Endothelial cell of umbilical vein (primary cell): ENCODE results near the gene TTC33. TPM values are rescaled to one million over a fixed set of nuclear protein-coding genes. Genes with fewer than 3 reads are reported as not detected.

Experiments
- BruUV-seq: library from RNA; stranded (reverse); fragments of 400-500 nt; replicated peaks from 2 replicates; lab custom pipeline; 2021; lab: Mats Ljungman, UMichigan
- CTCF ChIA-PET: fragments of 300-600, 350-600 bp; sonication (Branson Sonifier 250); formaldehyde crosslinking; loops from one replicate; lab custom pipeline; 2021; ENCODE audit warnings: antibody characterized with exemption, inconsistent platforms; lab: Charles Lee
- POLR2A ChIA-PET: fragments of 300-600, 350-600 bp; sonication (Branson Sonifier 250); formaldehyde crosslinking; loops from one replicate; lab custom pipeline; 2021; ENCODE audit warnings: antibody characterized with exemption, inconsistent platforms; lab: Charles Lee
- DNase-seq: peaks from one replicate; pipeline ENCODE4 v3.0.0-alpha.2; 2011; ENCODE audit warnings: low read depth, low spot score
- FAIRE-seq: peaks from 2 replicates; lab custom pipeline; 2011; peaks lifted over from hg19 to GRCh38; lab: Jason Lieb, UNC
- H2AFZ ChIP-seq: 2 replicates; pipeline ENCODE4 v1.6.0; 2012; ENCODE audit warnings: low read depth, low read length, control low read depth, inconsistent platforms
- H3K27ac ChIP-seq: 2 replicates; pipeline ENCODE4 v1.5.1; 2011; ENCODE audit warnings: low read depth, mild to moderate bottlenecking, control low read depth, low read length, moderate library complexity; ENCODE audit not compliant: insufficient read depth
- H3K27me3 ChIP-seq, 2 experiments: 2 replicates each; pipeline versions ENCODE4 v1.6.0 to v1.6.1; 2011; ENCODE audit warnings: low read length in 2 of 2, mixed read lengths in 1 of 2; ENCODE audit not compliant: control insufficient read depth in 2 of 2, insufficient read depth in 2 of 2
- H3K36me3 ChIP-seq, 2 experiments: 2 replicates in 1 of 2; 3 replicates in 1 of 2; pipeline ENCODE4 v1.5.1; 2011; ENCODE audit warnings: low read length in 2 of 2, mild to moderate bottlenecking in 1 of 2, moderate library complexity in 1 of 2; ENCODE audit not compliant: control insufficient read depth in 2 of 2, insufficient read depth in 2 of 2; ENCODE audit errors: extremely low read depth in 1 of 2
- H3K4me1 ChIP-seq: 3 replicates; pipeline ENCODE4 v1.5.1; 2011; ENCODE audit warnings: mild to moderate bottlenecking, low read length; ENCODE audit not compliant: control insufficient read depth, insufficient read depth; ENCODE audit errors: extremely low read depth
- H3K4me2 ChIP-seq: 2 replicates; pipeline ENCODE4 v1.6.1; 2011; ENCODE audit warnings: low read length, control low read depth, mixed read lengths; ENCODE audit not compliant: insufficient read depth
- H3K4me3 ChIP-seq, 3 experiments: fragments of 200-600 bp in 1 of 3; sonication (generic), shearing (Covaris generic) in 1 of 3; replicated peaks in 1 of 3; 2 replicates each; pipeline ENCODE4 v1.5.1; 2011 to 2016; ENCODE audit warnings: control low read depth in 3 of 3, low read length in 3 of 3, mild to moderate bottlenecking in 2 of 3, inconsistent platforms in 1 of 3, low read depth in 1 of 3, moderate library complexity in 1 of 3; ENCODE audit not compliant: insufficient read depth in 1 of 3
- H3K79me2 ChIP-seq: 2 replicates; pipeline ENCODE4 v1.6.0; 2012; ENCODE audit warnings: low read length, inconsistent platforms; ENCODE audit not compliant: control insufficient read depth, insufficient read depth
- H3K9ac ChIP-seq: replicated peaks from 2 replicates; pipeline ENCODE3; 2011; ENCODE audit warnings: low read length, control low read depth; ENCODE audit not compliant: insufficient read depth; ENCODE audit errors: extremely low read depth
- H3K9me1 ChIP-seq: replicated peaks from 3 replicates; pipeline ENCODE4 v1.6.0; 2011; ENCODE audit warnings: mild to moderate bottlenecking, low read length; ENCODE audit not compliant: control insufficient read depth, insufficient read depth; ENCODE audit errors: extremely low read depth
- H3K9me3 ChIP-seq: replicated peaks from 2 replicates; pipeline ENCODE4 v1.5.1; 2012; ENCODE audit warnings: low read length, inconsistent platforms; ENCODE audit not compliant: control insufficient read depth, insufficient read depth
- H4K20me1 ChIP-seq: replicated peaks from 2 replicates; pipeline ENCODE3; 2011; ENCODE audit warnings: mild to moderate bottlenecking, low read length; ENCODE audit not compliant: control insufficient read depth, insufficient read depth; ENCODE audit errors: extremely low read depth
- EZH2 ChIP-seq: IDR thresholded peaks from 2 replicates; pipeline ENCODE4 v1.6.1; 2012; ENCODE audit warnings: borderline replicate concordance, low read depth, mild to moderate bottlenecking, moderate library complexity, low read length, inconsistent platforms; ENCODE audit not compliant: severe bottlenecking
- FOS ChIP-seq: IDR thresholded peaks from 2 replicates; pipeline ENCODE4 v1.6.1; 2011; ENCODE audit warnings: mild to moderate bottlenecking, low read length, moderate library complexity, borderline replicate concordance; ENCODE audit not compliant: insufficient read depth
- GATA2 ChIP-seq: IDR thresholded peaks from 2 replicates; pipeline ENCODE4 v1.7.0; 2011; ENCODE audit warnings: low read depth, mild to moderate bottlenecking, moderate library complexity, mixed read lengths, low read length; ENCODE audit not compliant: insufficient read length, insufficient read depth
- JUN ChIP-seq: IDR thresholded peaks from 2 replicates; pipeline ENCODE4 v1.6.1; 2011; ENCODE audit warnings: borderline replicate concordance, low read depth; ENCODE audit not compliant: insufficient read length, insufficient read depth
- MYC ChIP-seq: IDR thresholded peaks from one replicate; pipeline ENCODE4 v1.6.1; 2011; ENCODE audit warnings: mild to moderate bottlenecking, low read depth, low read length
- POLR2A ChIP-seq: IDR thresholded peaks from 2 replicates; pipeline ENCODE4 v1.6.1; 2012; ENCODE audit warnings: low read depth, mild to moderate bottlenecking, control low read depth, low read length
- POLR2AphosphoS5 ChIP-seq: IDR thresholded peaks from 2 replicates; pipeline ENCODE4 v1.6.1; 2012; ENCODE audit warnings: low read depth, mild to moderate bottlenecking, control low read depth, low read length, moderate library complexity; ENCODE audit not compliant: insufficient read depth
- dilution Hi-C: fragments of 300-500 bp; cut with MboI; formaldehyde crosslinking; loops from one replicate; pipeline ENCODE4 v1.15.0; 2019; ENCODE audit warnings: low sequenced_read_pairs; ENCODE audit not compliant: extremely low pct_ligation_motif_present
- intact Hi-C: fragments of 100-400 bp; cut with micrococcal nuclease; formaldehyde crosslinking; loops from one replicate; pipeline ENCODE4 v1.10.0; 2022
- polyA plus RNA-seq, 4 experiments: library from polyadenylated mRNA; depleted of rRNA in 3 of 4; stranded (reverse) in 3 of 4; unstranded in 1 of 4; fragments of >200 nt; gene quantifications; 2 replicates each; pipeline versions ENCODE4 v1.2.1 to v1.2.3, GENCODE V29; 2011 to 2012; ENCODE audit warnings: missing spikeins in 1 of 4
- total RNA-seq: library from RNA; stranded (reverse); gene quantifications from 2 replicates; pipeline ENCODE4 v1.2.3, GENCODE V29; 2021
- TF ChIP-seq, protein P1 (sequence below): IDR thresholded peaks from 2 replicates; pipeline ENCODE4 v1.6.1; 2011; ENCODE audit not compliant: insufficient read depth, insufficient read length
- TF ChIP-seq, protein P2 (sequence below), 2 donors: IDR thresholded peaks; 1 replicate in 1 of 2; 2 replicates in 1 of 2; pipeline ENCODE4 v1.5.1; 2011; ENCODE audit warnings: low read length in 2 of 2, mild to moderate bottlenecking in 2 of 2, moderate library complexity in 2 of 2, control low read depth in 1 of 2, inconsistent platforms in 1 of 2, low read depth in 1 of 2; ENCODE audit not compliant: insufficient read depth in 1 of 2; ENCODE audit errors: extremely low read depth in 1 of 2

The TTC33 gene
- total and polyA plus RNA-seq, 2 donors (not counting 3 experiments of a cell fraction or from before 2014, with no cell fraction given) = 2.2 to 11.7 TPM

DNA sequence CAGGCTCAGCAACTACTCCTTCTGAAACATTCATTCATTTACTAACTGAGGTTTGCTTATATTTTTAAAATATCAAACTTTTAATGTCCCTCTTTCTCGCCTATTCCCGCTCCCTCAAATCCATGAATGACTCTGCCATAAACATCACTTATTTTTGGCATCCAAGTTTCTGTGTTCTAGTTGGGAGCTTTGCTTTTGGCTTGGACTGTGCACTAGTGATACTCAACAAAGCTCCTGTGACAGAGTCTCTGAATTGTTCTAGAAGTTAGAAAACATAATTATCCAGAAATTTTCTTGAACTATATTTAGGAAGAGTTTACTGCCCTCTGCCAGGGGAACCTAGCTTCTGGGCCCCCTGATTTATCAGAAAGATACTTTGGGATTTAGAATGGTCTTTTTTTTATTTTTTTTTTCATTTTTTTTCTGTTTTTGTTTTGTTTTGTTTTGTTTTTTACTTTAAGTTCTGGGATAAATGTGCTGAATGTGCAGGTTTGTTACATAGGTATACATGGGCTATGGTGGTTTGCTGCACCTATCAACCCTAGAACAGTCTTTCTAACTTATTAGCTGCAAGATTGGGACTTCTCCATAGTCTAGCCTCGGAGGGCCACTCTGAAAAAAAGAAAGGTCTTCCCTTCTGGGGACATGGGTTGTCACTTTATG, 140.7 kb downstream of the TTC33 start:
- BruUV-seq = no TSS peak
- CTCF ChIA-PET = interaction anchor here (1.5 kb wide), 1 partner anchor 13 kb away, joined by 3 read pairs; no protein-coding TSS in a partner anchor
- TF ChIP-seq, protein P1, sequence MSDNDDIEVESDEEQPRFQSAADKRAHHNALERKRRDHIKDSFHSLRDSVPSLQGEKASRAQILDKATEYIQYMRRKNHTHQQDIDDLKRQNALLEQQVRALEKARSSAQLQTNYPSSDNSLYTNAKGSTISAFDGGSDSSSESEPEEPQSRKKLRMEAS = no peak
- intact Hi-C loops (no loop called here), dilution Hi-C loops (no loop called here)
- POLR2A ChIA-PET = no interaction called here
- no peak for DNase-seq
- no peaks in the 10 kb centered on the region for H3K79me2 ChIP-seq
- no peak overlapping the region for H3K27ac ChIP-seq
- H2AFZ ChIP-seq = no peak overlapping the region
- H3K4me1 ChIP-seq = no peaks in the 10 kb centered on the region
- no peaks in the 10 kb centered on the region for H3K9me1 ChIP-seq
- H3K27me3 ChIP-seq = no peaks in the 10 kb centered on the region
- H4K20me1 ChIP-seq = no peaks in the 10 kb centered on the region
- H3K4me2 ChIP-seq = no peak overlapping the region
- no peaks in the 10 kb centered on the region for H3K9me3 ChIP-seq
- no peak for FAIRE-seq
- no peaks in the 10 kb centered on the region for H3K36me3 ChIP-seq
- H3K4me3 ChIP-seq = no peak overlapping the region
- no peak overlapping the region for H3K9ac ChIP-seq

DNA sequence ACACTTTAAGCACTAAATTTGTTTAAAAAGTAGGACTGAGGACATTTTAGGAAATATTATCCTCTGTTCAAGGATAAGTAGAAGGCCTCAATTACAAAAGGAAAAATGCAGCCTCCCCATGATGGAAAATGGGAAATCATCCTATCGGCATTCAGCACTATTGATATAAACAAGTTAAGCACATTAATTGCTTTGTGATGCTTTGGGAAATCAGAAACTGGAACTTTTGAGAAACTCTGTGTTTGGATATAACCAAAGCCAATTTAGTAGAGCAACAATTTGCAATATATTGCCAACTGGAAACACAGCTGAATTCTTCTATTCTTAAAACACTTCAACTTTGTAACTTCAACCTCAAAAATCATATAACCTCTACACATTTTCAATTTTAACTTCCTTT, 141.3 kb downstream of the TTC33 start:
- dilution Hi-C loops = no loop called here
- no TSS peak for BruUV-seq
- POLR2A ChIA-PET = no interaction called here

More for the DNA sequence above, 141.3 kb downstream of the TTC33 start:
- CTCF ChIA-PET = interaction anchor here (1.5 kb wide), 1 partner anchor 13 kb away, joined by 3 read pairs; no protein-coding TSS in a partner anchor
- no peak overlapping the region for H3K4me3 ChIP-seq
- H4K20me1 ChIP-seq = no peaks in the 10 kb centered on the region
- DNase-seq (no peak), FAIRE-seq (no peak)
- no peaks in the 10 kb centered on the region for H3K36me3 ChIP-seq
- H3K27ac ChIP-seq = no peak overlapping the region
- H2AFZ ChIP-seq = no peak overlapping the region
- H3K27me3 ChIP-seq = no peaks in the 10 kb centered on the region
- no peak for TF ChIP-seq MYC
- TF ChIP-seq GATA2 = no peak
- TF ChIP-seq, protein P2, sequence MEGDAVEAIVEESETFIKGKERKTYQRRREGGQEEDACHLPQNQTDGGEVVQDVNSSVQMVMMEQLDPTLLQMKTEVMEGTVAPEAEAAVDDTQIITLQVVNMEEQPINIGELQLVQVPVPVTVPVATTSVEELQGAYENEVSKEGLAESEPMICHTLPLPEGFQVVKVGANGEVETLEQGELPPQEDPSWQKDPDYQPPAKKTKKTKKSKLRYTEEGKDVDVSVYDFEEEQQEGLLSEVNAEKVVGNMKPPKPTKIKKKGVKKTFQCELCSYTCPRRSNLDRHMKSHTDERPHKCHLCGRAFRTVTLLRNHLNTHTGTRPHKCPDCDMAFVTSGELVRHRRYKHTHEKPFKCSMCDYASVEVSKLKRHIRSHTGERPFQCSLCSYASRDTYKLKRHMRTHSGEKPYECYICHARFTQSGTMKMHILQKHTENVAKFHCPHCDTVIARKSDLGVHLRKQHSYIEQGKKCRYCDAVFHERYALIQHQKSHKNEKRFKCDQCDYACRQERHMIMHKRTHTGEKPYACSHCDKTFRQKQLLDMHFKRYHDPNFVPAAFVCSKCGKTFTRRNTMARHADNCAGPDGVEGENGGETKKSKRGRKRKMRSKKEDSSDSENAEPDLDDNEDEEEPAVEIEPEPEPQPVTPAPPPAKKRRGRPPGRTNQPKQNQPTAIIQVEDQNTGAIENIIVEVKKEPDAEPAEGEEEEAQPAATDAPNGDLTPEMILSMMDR (IDR thresholded peaks at IDR 0.05; ENCODE audit: extremely low read depth in 1 of 2, insufficient read depth in 1 of 2, low read depth in 1 of 2, low read length in 2 of 2) = no peak
- TF ChIP-seq JUN = no peak
- TF ChIP-seq EZH2 = no peak
- no peak for TF ChIP-seq FOS
- TF ChIP-seq POLR2AphosphoS5 = no peak
- TF ChIP-seq, protein P1 = no peak
- no peak for TF ChIP-seq POLR2A
- H3K9ac ChIP-seq = no peak overlapping the region
- no peak overlapping the region for H3K4me2 ChIP-seq
- H3K79me2 ChIP-seq = no peaks in the 10 kb centered on the region
- no peaks in the 10 kb centered on the region for H3K9me1 ChIP-seq
- H3K9me3 ChIP-seq = no peaks in the 10 kb centered on the region
- H3K4me1 ChIP-seq = no peaks in the 10 kb centered on the region
- intact Hi-C loops = no loop called here
